ENCODE measurements around the gene ZC3H4.
"Not testable (repeated sequence)": the region's sequence is repeated elsewhere in the genome, so short reads cannot be mapped to it uniquely, and the experiment has no call there.

The ZC3H4 gene

GRCh38 chr19:47084879-47085439 lies 28.6 kb downstream of the ZC3H4 start:
- no peak for DNase-seq (ENCODE audit: low spot score)

GRCh38 chr19:47082493-47082892 lies 31.1 kb downstream of the ZC3H4 start:
- no peak for DNase-seq (ENCODE audit: low spot score)

- DNase-seq (ENCODE audit: low spot score) = no peak
Observed at GRCh38 chr19:47081095-47081494, 32.5 kb downstream of the ZC3H4 start.

- not testable (repeated sequence) for DNase-seq (ENCODE audit: low spot score)
Observed at GRCh38 chr19:47078351-47078750, 35.2 kb downstream of the ZC3H4 start.

GRCh38 chr19:47075941-47076340 lies 37.6 kb downstream of the ZC3H4 start:
- DNase-seq (ENCODE audit: low spot score) = no peak

DNA sequence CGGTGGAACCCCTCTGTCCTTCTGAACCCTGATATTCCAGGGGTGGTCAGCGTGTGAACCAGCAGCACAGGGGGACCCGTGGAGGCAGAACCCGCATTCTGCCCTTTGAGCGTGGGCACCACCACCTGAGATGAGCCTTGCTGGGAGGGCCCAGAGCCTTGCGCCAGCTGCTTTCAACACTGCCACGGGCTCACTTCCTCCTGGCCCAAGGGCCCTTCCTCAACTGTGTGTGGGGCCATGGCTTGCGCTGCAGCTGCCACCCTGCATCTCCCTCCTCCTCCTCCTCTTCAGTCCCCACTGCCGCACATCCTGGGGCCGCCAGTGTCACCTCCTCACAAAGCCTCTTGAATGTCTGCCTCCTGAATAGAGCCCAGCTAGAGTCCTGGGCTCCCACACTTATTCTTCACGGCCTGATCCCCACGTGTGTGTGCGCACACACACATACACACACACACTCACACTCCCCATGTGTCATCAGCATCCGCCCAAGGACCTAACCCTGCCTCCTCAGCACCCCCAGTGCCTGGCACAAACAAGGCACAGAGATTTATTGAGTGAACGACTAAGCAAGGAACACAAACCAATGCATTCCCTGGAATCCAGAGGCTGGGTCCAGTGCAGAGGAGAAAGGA lies 38.3 kb downstream of the ZC3H4 start:
- no peak for DNase-seq (ENCODE audit: low spot score)

DNA sequence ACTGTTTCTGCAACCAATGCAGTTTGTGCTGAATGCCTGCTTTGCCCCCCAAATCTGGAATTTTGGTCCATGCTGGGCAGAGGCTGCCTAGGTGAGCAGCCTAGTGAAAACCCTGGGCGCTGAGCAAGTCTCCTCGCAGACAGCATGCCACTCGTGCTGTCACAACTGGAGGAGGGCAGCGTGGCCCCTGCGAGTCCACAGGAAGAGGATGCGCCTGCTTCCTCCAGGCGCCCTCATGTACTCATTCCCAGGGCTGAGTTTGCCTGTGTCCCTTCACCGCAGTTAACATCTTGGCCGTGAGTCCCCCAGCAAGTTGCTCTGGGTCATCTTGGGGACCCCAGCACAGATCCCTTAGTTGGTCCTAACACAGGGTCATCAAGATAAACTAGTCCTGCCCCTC lies 39.0 kb downstream of the ZC3H4 start:
- no peak for DNase-seq (ENCODE audit: low spot score)

DNA sequence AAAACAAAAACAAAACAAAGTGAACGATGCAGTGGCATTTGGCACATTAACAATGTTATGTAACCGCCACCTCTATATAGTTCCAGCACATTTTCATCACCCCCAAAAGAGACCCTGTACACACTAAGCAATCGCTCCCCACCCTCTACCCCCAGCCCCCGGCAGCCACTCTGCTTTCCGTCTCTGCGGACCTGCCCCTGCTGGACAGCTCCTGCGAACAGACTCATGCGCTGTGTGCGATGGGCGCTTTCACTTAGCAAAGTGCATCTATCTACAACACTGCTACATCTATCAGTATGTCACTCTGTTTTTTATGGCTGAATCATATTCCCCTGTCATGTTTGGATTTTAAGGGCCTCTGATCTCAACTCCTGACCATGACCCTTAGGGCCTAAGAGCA lies 40.0 kb downstream of the ZC3H4 start:
- DNase-seq (ENCODE audit: low spot score) = no peak

DNA sequence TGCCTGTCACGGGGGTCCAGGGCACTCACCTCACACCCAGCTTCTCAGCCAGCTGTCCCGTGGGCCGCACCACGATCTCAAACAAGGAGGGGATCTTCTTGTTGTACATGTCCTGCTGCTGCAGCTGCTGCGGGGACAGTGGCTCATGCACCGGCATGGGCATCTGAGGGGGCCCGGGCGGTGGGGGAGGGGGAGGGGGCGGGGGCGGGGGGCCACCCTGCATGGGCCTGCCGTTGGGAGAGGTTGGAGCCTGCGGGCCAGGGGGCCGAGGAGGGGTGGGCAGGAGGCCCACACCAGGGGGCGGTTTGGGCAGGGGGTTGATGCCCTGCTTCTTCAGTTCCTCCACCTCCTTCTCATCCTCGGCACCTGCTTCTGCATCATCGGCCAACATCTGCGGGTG lies 41.3 kb downstream of the ZC3H4 start:
- no peak for DNase-seq (ENCODE audit: low spot score)

- DNase-seq (ENCODE audit: low spot score) = no peak
Observed at GRCh38 chr19:47071731-47072130, 41.8 kb downstream of the ZC3H4 start.

DNA sequence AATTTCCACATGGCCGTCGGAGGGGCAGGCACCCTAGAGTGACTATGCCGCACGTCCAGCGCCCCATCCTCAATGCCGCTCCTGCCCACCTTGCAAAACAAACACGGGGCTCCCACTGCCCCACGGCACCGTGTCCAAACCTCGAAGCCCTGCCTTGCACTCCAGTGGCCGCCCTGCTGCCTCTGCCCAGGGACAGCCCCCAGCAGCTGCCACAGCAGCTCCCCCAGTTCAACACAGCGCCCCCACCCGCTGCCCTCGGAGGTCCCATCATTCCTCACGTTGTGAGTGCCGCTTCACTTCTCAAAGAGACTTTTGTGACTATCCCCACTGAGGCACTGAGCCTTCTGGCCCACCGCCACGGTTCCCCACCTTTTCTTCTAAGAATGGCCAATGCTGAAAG lies 42.8 kb downstream of the ZC3H4 start:
- no peak for DNase-seq (ENCODE audit: low spot score)

- no peak for DNase-seq (ENCODE audit: low spot score)
Observed at GRCh38 chr19:47069795-47070194, 43.8 kb downstream of the ZC3H4 start.

DNA sequence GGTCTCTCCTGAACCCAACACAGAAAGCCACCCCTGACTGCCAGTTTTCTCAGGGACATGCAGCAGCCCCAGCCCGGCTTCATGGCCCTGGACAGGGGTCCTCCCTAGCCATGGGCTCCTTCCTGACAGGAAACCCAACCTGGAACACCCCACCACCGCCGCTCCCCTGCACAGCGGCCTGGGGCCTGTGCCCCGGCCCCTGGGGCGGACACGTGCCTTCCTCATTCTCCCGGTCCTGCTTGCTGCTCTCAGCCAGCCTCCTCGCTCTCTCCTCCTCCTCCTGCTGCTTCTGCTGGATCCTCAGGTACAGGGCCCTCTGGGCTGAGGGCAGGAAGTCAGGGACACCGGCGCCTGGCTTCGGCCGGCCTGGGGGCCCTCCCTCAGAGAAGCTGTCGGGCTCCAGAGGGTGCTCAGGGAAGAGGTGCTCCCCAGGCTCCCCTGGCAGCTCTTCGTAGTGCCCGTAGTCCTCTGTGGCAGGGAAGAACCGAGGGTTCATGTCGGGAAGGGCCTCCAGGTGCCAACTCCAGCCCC lies 44.6 kb downstream of the ZC3H4 start:
- no peak for DNase-seq (ENCODE audit: low spot score)

DNA sequence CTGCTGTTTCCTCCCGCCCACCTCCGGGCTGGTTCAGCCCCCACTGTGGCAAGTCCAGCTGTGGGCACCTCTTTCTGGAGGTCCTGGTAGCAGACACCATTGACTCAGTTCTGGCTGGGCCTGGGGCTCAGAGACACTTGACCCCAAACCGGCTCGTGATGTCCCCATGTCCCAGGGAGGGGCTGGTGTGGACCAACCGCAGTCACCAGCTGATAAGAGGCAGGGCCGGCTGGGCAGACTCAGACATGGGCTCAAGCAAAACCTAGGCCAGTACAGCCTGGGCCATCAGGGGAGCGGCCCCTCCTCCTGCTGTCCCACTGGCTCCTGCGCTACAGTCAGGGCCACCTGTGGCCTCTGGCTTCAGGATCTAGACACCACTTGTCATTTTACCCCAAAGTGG lies 45.3 kb downstream of the ZC3H4 start:
- DNase-seq (ENCODE audit: low spot score) = no peak

DNA sequence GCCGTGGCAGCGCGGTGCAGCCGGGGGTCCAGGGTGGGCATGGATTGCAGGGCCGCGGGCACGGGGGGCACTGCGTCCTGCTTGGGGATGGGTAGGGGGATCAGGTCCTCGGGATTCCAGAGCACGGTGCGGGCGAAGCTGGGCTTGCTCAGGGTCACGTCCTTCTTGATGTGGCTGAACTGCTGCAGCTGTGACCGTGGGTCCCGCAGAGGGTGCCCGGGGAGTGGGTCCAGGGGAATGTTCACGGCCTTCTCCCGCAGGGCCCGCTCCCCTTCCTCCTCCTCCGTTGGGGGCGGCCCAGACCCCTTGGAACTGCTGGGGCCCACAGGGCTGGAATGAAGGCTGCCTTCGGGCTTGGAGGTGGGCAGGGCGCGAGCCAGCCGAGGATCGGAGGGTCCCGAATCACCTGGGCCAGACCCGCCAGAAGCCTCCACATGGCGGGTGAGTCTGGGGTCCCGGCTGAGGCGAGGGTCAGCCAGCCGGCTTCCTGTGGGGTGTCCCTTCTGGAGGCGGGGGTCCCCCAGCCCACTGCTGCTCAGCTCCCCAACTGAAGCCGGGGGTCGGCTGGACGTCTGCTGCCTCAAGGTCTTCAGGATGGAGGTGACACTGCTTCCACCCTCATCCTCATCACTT lies 46.2 kb downstream of the ZC3H4 start:
- no peak for DNase-seq (ENCODE audit: low spot score)

DNA sequence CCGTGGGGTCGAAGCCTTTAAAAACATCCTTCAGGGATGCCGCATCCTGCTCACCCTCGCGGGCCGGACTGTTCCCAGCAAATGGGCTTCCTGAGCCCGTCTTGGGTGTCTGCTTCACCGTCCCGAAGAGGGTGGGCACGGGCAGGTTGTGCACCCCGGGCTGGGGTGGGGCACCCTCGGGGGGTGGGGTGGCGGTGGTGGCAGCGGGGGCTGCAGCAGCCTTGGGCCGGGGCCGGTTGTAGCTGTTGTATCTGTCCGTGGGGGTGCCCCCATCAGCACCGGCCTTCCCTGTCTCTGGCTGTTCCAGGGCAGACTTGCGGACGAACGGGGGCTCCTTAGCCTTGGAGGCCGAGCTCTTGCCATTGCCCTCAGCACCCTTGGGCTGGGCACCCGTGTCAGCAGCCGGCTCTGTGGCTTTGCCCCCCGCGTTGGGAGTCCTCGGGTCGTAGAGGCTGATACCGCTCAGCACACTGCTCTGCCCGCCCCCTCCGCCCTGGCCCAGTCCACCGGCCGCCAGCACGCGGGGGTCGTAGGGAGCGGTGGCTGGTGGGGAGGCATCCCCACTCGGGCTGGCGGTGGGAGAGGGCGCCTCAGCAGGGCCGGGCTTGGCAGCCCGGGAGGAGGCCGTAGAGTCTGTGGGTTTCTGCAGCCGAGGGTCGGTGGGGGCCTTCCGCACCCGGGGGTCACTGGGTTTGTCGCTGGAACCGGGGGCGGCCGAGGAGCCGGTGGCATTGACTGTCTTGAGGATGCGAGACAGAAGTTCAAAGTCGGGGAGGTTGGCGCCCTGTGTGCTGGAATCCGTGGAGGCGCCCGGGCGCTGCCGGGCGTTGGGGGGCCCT lies 47.0 kb downstream of the ZC3H4 start:
- DNase-seq (ENCODE audit: low spot score) = no peak

GRCh38 chr19:47065242-47065641 lies 48.3 kb downstream of the ZC3H4 start:
- DNase-seq (ENCODE audit: low spot score) = no peak

DNA sequence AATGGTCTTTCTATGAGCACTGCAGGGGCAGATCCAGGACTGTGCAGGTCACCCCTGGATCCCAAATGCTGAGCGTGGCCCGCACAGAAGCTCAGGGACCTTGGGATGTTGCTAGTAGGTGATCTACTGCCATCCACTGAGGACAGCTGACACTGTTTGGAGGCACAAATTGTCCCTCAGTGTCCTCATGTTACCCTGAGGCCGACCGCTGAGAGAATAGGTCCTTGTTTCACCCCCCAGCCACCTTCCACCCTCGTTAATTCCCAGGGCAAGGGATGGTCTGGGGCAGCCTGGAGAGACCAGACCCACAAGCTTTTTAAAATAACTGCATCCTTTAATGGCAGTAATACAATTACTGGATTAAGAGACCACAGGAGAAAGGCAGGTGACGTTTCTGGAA lies 49.7 kb downstream of the ZC3H4 start:
- peak; percentile 28 for DNase-seq (ENCODE audit: low spot score)

GRCh38 chr19:47058621-47059022 lies 55.0 kb downstream of the ZC3H4 start:
- no peak for DNase-seq (ENCODE audit: low spot score)

DNA sequence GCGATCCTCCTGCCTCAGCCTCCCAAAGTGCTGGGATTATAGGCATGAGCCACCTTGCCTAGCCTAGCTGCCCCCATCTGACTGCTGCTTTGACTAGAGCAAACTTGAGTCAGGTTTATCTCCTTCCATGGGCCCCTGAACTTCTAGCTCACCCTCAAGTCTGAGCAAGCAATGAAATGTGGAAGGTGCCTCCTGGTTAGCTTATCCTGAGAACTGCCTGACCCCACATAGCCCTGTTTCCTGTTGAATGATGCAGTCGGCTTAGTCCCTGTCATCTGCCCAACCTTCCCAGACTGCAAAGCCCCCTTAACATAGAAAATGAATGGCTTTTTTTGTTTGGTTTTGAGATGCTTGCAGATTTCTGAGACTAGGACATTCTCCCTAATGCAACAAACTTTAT lies 56.2 kb downstream of the ZC3H4 start:
- DNase-seq (ENCODE audit: low spot score) = no peak

GRCh38 chr19:47056411-47056810 lies 57.2 kb downstream of the ZC3H4 start:
- no peak for DNase-seq (ENCODE audit: low spot score)

GRCh38 chr19:47050562-47050961 lies 63.0 kb downstream of the ZC3H4 start:
- not testable (repeated sequence) for DNase-seq (ENCODE audit: low spot score)

GRCh38 chr19:47049307-47049700 lies 64.3 kb downstream of the ZC3H4 start:
- DNase-seq (ENCODE audit: low spot score) = no peak

Data from pons (tissue), 1 donor.